NCI-H1092 (cell line): ENCODE results near the gene SLC2A13.

Experiments
- DNase-seq: peaks from one replicate; lab custom pipeline; 2025; lab: John Stamatoyannopoulos, UW

The SLC2A13 gene

GRCh38 chr12:39990122-39991101 lies 115.5 kb downstream of the SLC2A13 start:
- DNase-seq = no peak

GRCh38 chr12:39989501-39989900 lies 116.4 kb downstream of the SLC2A13 start:
- DNase-seq = no peak

DNA sequence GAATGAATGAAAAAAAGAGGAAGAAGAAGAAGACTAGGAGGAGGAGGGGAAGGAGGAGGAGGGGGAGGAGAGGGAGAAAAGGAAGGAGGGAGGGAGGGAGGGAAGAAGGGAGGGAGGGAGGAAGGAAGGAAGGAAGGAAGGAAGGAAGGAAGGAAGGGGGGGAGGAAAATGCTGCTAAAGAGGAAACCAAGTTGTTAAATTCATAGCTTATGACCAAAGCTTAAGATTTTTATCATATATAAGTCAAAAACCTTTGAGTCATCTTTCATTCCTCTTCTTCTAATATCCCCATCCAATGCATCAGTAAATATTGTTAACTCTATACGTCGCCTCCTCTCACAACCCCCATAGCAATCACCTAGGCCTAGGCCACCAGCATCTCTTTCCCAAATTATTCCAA lies 117.3 kb downstream of the SLC2A13 start:
- no peak for DNase-seq

DNA sequence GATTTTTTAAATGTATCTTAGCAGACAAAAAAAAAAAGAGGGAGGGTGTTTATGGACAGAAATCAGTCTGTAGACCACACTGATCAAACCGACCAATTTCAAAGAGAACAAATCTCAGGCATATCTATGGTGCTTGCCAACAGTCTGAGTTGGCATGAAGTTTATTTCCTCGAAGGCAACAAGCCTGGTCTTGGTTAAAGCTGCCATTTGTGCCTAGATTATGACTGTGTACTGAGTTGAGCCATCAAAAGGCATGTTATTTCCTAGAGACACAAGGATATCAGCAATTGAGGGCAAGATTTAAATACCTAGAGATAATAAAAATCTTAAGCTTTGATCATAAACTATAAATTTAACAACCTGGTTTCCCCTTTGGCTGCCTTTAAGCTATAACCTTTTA lies 119.2 kb downstream of the SLC2A13 start:
- DNase-seq = no peak

DNA sequence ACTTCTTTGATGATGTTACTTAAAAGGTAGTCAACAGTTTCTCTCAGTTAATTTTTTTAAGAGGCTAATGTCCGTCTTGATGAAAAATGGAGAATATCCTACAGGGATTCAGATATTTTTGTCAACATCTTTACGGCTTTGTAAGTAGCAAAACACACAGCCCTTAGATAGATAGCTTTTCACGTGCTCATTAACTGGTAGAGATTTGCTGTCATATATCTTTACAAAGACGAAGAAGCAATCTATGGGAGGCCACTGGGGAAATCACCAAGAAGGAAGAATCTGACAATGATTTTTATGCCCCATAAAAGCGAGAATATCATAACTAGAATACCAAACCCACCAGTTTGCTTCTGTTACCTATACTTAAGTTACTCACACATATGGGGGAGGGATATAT lies 121.2 kb downstream of the SLC2A13 start:
- DNase-seq = no peak

- no peak for DNase-seq
Observed at GRCh38 chr12:39975374-39975918, 130.4 kb downstream of the SLC2A13 start.

DNA sequence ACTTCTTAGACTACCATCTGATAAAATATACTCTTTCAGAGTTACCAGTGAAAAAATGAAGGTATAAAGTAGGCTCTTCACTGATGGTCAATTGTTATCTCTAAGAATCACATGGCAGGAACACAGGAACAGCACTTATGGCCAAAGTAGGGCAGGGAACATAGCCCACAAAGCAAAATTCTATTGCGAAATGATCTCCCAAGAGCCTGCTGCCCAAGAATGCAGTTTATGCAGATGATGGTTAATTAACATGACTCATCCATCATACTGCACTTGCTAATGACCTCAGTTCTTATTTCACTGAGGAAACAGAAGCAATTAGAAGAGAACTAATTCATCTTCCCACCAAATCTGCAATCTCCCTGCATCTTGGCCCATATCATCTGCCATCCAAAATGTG lies 133.8 kb downstream of the SLC2A13 start:
- DNase-seq = no peak

DNA sequence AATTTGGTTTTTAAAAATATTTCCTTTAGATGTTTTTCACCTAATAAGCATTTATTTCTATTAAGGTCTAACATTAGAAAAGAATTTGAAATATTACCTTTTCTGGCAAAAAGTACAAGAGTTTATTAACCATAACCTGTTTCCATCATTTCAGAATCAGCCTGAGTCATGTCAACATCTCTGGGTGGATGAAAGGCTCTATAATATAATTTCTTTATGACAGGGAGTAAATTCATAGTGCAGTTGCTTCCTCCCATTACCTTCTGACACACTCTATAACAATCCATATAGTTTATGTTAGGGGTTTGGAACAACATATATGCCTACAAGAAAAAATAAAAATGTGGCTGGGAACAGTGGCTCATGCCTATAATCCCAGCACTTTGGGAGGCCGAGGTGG lies 134.5 kb downstream of the SLC2A13 start:
- no peak for DNase-seq

GRCh38 chr12:39966721-39967120 lies 139.2 kb downstream of the SLC2A13 start:
- no peak for DNase-seq

- DNase-seq = no peak
Observed at GRCh38 chr12:39966256-39966655, 139.6 kb downstream of the SLC2A13 start.

DNA sequence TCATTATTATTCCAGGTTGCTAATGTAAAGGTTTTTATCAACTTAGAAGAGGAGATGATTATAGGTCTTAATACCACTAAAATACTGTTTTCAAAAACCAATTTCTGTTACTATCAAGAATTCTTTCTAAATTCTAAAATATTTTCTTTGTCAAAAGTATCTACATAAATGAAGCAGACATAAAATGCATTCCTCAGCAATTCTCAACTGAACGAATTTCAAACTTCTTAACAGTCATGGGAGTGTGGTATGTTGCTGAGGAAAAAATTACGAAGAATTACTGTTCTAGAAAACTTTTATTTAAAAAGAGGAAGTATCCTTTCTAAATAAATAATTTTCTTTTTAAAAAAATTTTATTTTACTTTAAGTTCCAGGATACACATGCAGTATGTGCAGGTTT lies 146.4 kb downstream of the SLC2A13 start:
- no peak for DNase-seq

GRCh38 chr12:39959031-39959430 lies 146.8 kb downstream of the SLC2A13 start:
- no peak for DNase-seq

DNA sequence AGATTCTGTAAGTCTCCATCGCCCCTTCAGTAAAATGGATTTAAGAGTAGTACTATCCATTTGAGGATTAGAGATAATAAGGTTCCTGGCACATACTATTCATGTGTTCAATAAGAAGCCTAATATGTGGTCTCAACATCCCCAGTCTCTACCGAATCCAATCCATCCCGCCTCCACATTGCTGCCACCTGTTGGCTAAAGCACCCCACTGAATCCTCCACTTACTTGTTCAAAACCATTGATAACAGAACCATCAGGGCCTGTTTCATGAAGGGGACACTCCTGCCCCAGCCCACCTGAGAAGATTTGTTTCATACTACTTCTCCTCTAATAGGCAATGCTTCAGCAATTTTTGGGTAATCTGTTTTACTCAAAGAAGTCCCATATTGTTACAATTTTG lies 147.5 kb downstream of the SLC2A13 start:
- DNase-seq = no peak

DNA sequence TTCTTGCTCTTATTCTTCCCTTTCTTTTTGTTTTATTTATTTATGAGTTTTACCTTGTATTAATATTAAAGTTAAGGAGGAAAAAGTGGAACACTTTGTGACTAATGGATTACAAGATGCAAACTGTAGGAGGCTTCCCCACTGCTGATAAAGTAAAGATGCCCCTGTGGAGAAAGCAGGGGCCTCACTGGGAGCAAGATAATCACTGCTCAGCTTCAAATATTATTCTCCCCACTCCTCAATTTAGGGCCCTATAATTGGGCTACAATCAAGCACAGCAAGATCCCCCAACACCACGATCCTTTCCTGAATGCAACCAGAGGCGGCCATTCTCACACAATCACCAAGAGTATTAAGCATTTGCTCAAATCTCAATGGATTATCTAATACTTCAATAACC lies 149.2 kb downstream of the SLC2A13 start:
- DNase-seq = no peak

DNA sequence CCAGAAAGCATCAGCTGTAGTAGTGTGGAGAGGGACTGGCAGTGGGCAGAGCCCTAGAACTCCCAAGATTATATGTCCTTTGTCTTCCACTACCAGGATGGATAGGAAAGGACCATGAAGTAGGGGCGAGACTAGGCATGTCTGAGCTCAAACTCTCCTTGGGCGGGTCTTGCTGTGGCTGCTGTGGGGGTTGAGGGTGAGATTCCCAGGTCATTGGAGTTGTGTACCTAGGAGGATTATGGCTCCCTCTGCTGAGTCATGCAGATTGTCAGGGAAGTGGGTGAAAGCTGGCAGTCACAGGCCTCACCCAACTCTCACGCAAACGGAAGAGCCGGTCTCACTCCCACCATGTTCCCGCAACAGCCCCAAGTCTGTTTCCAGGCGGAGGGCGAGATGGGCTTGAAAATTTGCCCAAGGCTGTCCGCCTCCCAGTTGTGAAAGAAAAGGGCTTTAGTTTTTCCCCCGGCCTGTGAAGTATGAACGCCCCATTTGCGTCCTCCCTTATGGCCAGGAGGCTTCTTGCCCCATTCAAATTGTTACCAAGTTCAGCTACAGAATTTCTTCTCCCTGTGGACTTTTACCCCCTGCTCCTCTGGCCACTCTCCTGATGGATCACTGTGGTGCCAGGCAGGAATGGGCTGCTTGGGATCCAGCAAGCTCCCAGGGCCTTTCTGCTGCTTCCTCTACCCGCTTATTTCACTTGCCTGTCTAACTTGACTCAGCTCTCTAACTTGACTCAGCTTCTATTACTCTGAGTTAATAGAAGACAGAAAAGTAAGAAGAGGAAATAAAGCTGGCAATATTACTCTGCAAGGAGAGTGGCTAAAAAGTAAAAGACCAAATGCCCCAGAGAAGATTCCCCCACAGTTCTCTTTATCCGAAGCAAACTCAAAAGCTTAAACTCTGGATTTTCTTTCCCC lies 159.3 kb downstream of the SLC2A13 start:
- no peak for DNase-seq

DNA sequence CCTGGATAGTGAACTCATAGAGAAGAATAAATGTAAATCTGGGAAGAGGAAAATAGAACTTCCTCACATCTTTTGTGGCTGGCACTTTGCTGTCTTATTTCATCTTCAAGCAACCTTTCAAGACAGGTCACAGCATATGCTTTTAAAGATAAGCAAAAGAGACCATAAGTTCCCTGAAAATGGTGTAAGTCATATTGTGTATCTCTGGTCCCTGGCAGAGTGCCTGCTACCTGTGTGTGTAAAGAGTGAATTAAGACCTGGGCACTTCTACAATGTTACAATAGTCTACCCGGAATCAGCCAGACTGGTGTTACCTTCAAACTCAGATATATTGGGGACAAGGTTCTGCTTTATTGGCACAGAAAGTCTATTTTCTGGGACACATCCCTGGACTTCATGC lies 168.8 kb downstream of the SLC2A13 start:
- no peak for DNase-seq

DNA sequence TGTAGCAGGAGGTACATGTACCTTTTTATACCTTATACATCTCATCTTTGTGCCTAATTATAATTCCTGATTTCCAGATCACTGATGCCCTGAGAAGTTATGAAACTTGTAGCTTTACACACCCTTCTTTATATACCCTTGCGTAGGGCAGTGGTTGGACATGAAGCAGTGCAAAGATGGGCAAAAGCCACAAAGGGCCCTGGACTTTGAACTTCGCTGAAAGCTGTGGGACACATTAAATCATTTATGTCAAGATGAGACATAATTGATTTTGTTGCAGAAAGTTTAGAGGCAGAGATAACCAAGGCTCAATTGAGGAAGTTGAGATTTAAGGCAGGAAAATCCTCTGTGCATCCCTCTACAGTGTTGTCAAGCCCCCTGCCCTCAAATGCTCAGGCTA lies 170.0 kb downstream of the SLC2A13 start:
- no peak for DNase-seq

DNA sequence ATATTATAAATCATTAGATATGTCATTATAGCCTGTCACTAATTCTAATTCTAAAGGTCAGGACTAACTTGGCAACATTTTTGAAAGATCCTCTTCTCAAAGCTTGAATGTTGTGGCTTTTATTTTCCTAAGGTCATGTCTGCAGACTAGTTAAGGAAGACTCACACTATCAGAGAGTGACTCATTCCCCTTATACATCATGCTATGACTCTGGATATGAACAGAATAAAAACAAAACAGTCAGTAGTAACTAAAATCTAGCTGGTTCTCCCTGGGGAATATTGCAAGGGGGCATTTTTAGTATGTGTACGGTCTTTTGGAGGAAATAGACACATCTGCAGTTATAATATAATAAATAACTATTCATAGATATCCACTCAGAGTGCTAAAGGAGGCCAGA lies 170.6 kb downstream of the SLC2A13 start:
- DNase-seq = no peak

GRCh38 chr12:39931857-39932256 lies 174.0 kb downstream of the SLC2A13 start:
- DNase-seq = no peak

GRCh38 chr12:39931231-39931630 lies 174.7 kb downstream of the SLC2A13 start:
- DNase-seq = no peak

- no peak for DNase-seq
Observed at GRCh38 chr12:39930101-39930500, 175.8 kb downstream of the SLC2A13 start.

GRCh38 chr12:39928181-39928899 lies 177.5 kb downstream of the SLC2A13 start:
- DNase-seq = no peak
